OCI-LY3 (cell line): ENCODE results near the gene F8A2.
"Not testable (repeated sequence)": the region's sequence is repeated elsewhere in the genome, so short reads cannot be mapped to it uniquely, and the experiment has no call there.

Experiments used
- H2AFZ ChIP-seq: fragments of 200-600, 300-600 bp; shearing (Covaris generic); 2 replicates; pipeline ENCODE4 v1.6.0; 2014; ENCODE audit warnings: antibody characterized with exemption, low read depth, low read length
- H3K27ac ChIP-seq: fragments of 200-600, 300-600 bp; sonication (generic); 2 replicates; pipeline ENCODE4 v1.5.1; 2014; ENCODE audit warnings: mild to moderate bottlenecking, low read length, moderate library complexity, mixed read lengths
- H3K27me3 ChIP-seq: fragments of 200-600, 300-600 bp; sonication (generic); 2 replicates; pipeline ENCODE4 v1.6.1; 2014; ENCODE audit warnings: low read depth, low read length, mixed read lengths
- H3K36me3 ChIP-seq: fragments of 200-600, 300-600 bp; sonication (generic); replicated peaks from 2 replicates; pipeline ENCODE3; 2014; ENCODE audit warnings: low read depth, low read length, mixed read lengths
- H3K4me1 ChIP-seq: fragments of 300-600, 200-600 bp; sonication (generic); 2 replicates; pipeline ENCODE4 v1.6.1; 2014; ENCODE audit warnings: low read length, mixed read lengths
- H3K4me2 ChIP-seq: fragments of 200-600, 300-600 bp; sonication (generic); 2 replicates; pipeline ENCODE4 v1.6.1; 2014; ENCODE audit warnings: low read length, mixed read lengths
- H3K4me3 ChIP-seq: fragments of 300-600, 200-600 bp; sonication (generic); 2 replicates; pipeline ENCODE4 v1.5.1; 2014; ENCODE audit warnings: antibody characterized with exemption, mild to moderate bottlenecking, low read length, moderate library complexity
- H3K79me2 ChIP-seq: fragments of 300-600, 200-600 bp; shearing (Covaris generic); 2 replicates; pipeline ENCODE4 v1.6.1; 2014; ENCODE audit warnings: mild to moderate bottlenecking, low read length, mixed read lengths
- H3K9ac ChIP-seq: fragments of 300-600, 200-600 bp; shearing (Covaris generic); 2 replicates; pipeline ENCODE4 v1.6.0; 2014; ENCODE audit warnings: mild to moderate bottlenecking, low read length, moderate library complexity
- H3K9me3 ChIP-seq: fragments of 200-600, 300-600 bp; shearing (Covaris generic); 2 replicates; pipeline ENCODE4 v1.6.1; 2014; ENCODE audit warnings: low read length, mixed read lengths; ENCODE audit not compliant: insufficient read depth
- H4K20me1 ChIP-seq: fragments of 200-600, 300-600 bp; sonication (generic); 2 replicates; pipeline ENCODE4 v1.6.1; 2016; ENCODE audit warnings: low read length, mixed read lengths; ENCODE audit not compliant: insufficient read depth
- CTCF ChIP-seq: fragments of 200-600, 300-600 bp; sonication (generic); IDR thresholded peaks from 2 replicates; pipeline ENCODE4 v1.5.1; 2014; ENCODE audit warnings: antibody characterized with exemption, low read length, low read depth
- EZH2phosphoT487 ChIP-seq: fragments of 200-600 bp; shearing (Covaris generic); IDR thresholded peaks from 2 replicates; pipeline ENCODE4 v1.6.1; 2018; ENCODE audit warnings: antibody characterized with exemption, mixed run types, low read depth

F8A2 gene

GRCh38 chrX:155373777-155374458 lies 8.0 kb upstream of the F8A2 start:
- not testable (repeated sequence) for H3K4me2 ChIP-seq, H3K4me1 ChIP-seq, H3K27ac ChIP-seq, H3K4me3 ChIP-seq, H3K79me2 ChIP-seq, H3K36me3 ChIP-seq, H3K9me3 ChIP-seq, H3K9ac ChIP-seq, H2AFZ ChIP-seq, H3K27me3 ChIP-seq, H4K20me1 ChIP-seq

GRCh38 chrX:155379802-155380201 lies 2.1 kb upstream of the F8A2 start:
- H3K27me3 ChIP-seq: not testable (repeated sequence)

GRCh38 chrX:155382529-155382967 lies 653 bp downstream of the F8A2 start:
- not testable (repeated sequence) for H3K9me3 ChIP-seq, H3K27ac ChIP-seq, H3K4me2 ChIP-seq, H3K27me3 ChIP-seq, H3K36me3 ChIP-seq, H3K79me2 ChIP-seq, H3K4me3 ChIP-seq, H3K4me1 ChIP-seq, H4K20me1 ChIP-seq, H3K9ac ChIP-seq, H2AFZ ChIP-seq

More at GRCh38 chrX:155379802-155380201, 2.1 kb upstream of the F8A2 start:
- not testable (repeated sequence) for H3K9me3 ChIP-seq, H3K36me3 ChIP-seq, H3K9ac ChIP-seq, H2AFZ ChIP-seq, H4K20me1 ChIP-seq, H3K27ac ChIP-seq, H3K4me3 ChIP-seq, H3K4me1 ChIP-seq, H3K4me2 ChIP-seq, H3K79me2 ChIP-seq

- H3K4me2 ChIP-seq: no peak overlapping the region
Measured at GRCh38 chrX:155389634-155390033, 7.7 kb downstream of the F8A2 start.

GRCh38 chrX:155394747-155395276 lies 12.9 kb downstream of the F8A2 start:
- H3K9me3 ChIP-seq, H3K79me2 ChIP-seq, H3K4me1 ChIP-seq, H4K20me1 ChIP-seq, H3K9ac ChIP-seq, H2AFZ ChIP-seq, H3K27me3 ChIP-seq, H3K36me3 ChIP-seq, H3K27ac ChIP-seq, H3K4me3 ChIP-seq, H3K4me2 ChIP-seq: not testable (repeated sequence)

More at GRCh38 chrX:155389634-155390033, 7.7 kb downstream of the F8A2 start:
- Histone ChIP-seq H3K4me3 (no peak overlapping the region), H2AFZ (no peak overlapping the region), H3K27ac (no peak overlapping the region), H3K79me2 (no peaks in the 10 kb centered on the region), H3K9me3 (no peaks in the 10 kb centered on the region), H3K27me3 (no peaks in the 10 kb centered on the region), H3K4me1 (no peaks in the 10 kb centered on the region), H3K9ac (no peak overlapping the region), H4K20me1 (no peaks in the 10 kb centered on the region), H3K36me3 (no peaks in the 10 kb centered on the region)
- TF ChIP-seq EZH2phosphoT487: no peak
- TF ChIP-seq CTCF: no peak

- H3K36me3 ChIP-seq: no peaks in the 10 kb centered on the region
- H3K9ac ChIP-seq: no peak overlapping the region
- no peaks in the 10 kb centered on the region for H3K27me3 ChIP-seq
- H2AFZ ChIP-seq: no peak overlapping the region
- no peaks in the 10 kb centered on the region for H3K4me1 ChIP-seq
- H3K4me3 ChIP-seq: no peak overlapping the region
- H4K20me1 ChIP-seq: no peaks in the 10 kb centered on the region
- no peak overlapping the region for H3K4me2 ChIP-seq
- no peaks in the 10 kb centered on the region for H3K9me3 ChIP-seq
- TF ChIP-seq CTCF: no peak
- no peaks in the 10 kb centered on the region for H3K79me2 ChIP-seq
- H3K27ac ChIP-seq: no peak overlapping the region
Measured at GRCh38 chrX:155406429-155406828, 24.5 kb downstream of the F8A2 start.
